RCC 7860 (cell line): Measurements from ENCODE around the gene CMSS1.
"Not testable (repeated sequence)": the region's sequence is repeated elsewhere in the genome, so short reads cannot be mapped to it uniquely, and the experiment has no call there.

ENCODE experiments used
- DNase-seq: peaks from one replicate; pipeline ENCODE4 v3.0.0-alpha.2; 2015; ENCODE audit warnings: low spot score
- FAIRE-seq: peaks from 2 replicates; lab custom pipeline; 2012; peaks lifted over from hg19 to GRCh38; lab: Jason Lieb, UNC

The CMSS1 gene

DNA sequence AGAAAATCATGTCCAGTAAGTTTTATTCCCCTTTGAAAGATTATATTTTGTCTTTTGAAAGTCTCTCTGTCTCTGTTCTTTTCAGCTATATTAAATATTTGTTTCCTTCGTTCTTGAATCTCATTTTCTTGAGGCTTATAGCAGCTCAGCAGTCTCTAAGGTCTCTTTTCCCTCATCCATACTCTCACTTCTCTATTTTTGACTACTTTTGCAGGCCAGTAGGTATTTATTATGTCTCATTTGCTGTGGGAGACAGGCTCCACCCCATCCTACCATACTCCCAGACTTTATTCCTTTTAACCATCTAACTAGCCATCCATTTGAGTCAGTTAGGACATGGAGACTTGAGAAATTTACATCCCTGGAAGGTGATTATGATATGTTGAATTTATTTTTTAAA lies 225.6 kb downstream of the CMSS1 start:
- DNase-seq (no peak), FAIRE-seq (no peak)

DNA sequence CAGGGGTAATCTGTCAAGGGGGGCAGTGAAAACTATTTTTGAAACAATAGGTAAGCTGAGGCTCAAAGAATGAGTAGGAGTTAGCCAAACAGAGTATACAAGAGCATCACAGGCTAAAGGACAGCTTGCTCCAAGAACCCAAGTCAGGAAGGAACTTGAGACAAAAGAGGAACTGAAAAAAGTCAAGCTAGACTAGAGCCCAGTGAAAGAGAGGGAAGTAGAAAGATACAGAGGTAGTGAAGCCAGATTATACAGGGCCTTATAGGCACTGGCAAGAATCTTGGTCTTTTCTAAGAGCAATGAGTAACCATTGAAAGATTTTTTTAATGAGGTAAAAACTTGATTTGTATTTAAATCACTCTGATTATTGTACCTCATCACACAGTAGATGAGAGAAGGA lies 226.7 kb downstream of the CMSS1 start:
- DNase-seq (no peak), FAIRE-seq (no peak)

DNA sequence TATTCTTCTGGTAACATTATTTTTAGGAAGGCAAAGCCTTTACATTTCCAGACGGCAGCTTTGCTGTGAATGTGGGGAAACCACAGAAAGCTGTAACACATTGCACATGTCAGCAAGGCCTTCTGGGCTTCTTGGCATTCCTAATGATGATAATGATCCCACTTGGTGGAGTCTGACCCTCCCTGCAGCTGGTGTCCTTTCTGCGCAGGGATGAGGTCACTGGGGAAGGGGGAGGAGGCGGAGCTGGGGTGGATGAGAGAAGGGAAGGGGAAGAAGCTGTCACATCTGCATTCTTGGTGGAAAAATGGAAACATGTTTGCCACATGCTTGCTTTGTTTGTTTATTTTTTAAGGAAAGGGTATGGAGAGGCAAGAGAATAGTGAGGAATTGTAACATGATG lies 228.0 kb downstream of the CMSS1 start:
- FAIRE-seq, result no peak
- no peak for DNase-seq

DNA sequence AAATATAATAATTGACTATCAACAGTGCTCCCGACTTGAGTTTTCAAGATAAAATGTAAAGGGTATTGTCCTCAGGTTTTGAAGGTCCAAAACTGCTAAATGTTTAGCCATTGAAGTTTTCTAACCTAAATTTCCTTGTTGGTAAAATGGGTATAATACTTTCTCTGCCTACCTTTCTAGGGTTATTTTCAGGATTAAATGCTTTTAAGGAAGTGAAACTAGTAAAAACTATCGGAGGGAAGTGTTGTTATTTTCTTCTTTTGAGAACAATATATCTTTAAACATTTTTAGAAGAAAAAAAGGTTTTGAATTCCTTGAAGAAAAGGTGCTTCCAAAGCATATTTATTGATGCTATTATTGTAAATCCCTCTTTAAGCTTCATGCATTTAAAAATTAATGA lies 229.3 kb downstream of the CMSS1 start:
- DNase-seq (no peak), FAIRE-seq (no peak)

- FAIRE-seq, result peak; percentile 98
- peak; percentile 87 for DNase-seq
Measured at GRCh38 chr3:100047455-100048141, 229.9 kb downstream of the CMSS1 start.

DNA sequence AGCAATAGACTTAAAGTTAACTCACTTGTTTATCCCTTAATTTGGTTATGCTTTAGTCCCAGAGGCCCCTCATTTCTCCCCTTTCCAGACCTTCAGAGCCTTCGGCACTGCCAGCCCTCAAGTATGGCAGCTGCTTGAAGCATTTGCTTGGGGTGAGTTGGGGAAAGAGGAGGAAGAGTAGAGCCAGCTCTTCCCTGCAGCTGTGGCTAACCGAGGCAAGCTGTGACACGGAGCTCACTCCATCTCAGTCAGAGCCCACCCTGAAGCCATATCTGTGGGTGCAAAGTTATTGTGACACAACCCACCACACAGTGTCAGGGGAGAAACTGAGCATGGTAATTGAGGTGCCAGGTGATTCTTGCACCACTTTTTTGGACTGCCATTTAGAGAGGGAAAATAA lies 230.6 kb downstream of the CMSS1 start:
- no peak for DNase-seq
- FAIRE-seq, result no peak

- DNase-seq, FAIRE-seq: not testable (repeated sequence)
Measured at GRCh38 chr3:100051513-100051912, 233.9 kb downstream of the CMSS1 start.

DNA sequence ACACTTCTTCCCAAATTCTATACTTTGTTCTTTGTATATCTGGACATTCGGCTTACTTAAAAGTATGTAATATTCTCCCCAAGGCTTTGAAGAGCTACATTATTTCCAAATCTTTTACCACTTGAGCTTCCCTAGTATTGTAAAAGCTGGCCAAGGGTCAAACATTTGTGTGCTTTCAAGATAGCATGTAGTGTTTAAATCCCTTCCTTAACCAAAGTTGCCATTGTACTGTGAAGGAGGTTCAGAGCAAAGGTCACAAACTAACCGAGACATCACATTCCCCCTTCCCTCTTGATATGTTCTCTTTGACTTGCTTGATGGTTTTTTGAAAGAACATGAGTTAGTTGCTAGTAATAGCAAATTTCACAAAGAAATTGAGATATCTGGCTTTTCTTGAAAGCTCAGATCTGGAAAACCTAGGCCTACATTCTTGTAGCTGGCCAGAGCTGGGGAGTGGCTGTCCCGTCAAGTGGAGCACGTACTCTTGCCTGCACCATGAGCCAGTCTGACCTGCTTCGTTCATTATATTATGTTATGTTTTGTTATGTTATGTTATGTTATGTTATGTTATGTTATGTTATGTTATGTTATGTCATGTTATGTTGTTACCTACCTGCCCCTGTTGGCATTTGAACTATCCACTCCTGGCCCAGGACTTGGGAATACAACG lies 236.4 kb downstream of the CMSS1 start:
- DNase-seq (no peak), FAIRE-seq (no peak)

- DNase-seq (no peak), FAIRE-seq (no peak)
Measured at GRCh38 chr3:100057716-100058575, 240.3 kb downstream of the CMSS1 start.

DNA sequence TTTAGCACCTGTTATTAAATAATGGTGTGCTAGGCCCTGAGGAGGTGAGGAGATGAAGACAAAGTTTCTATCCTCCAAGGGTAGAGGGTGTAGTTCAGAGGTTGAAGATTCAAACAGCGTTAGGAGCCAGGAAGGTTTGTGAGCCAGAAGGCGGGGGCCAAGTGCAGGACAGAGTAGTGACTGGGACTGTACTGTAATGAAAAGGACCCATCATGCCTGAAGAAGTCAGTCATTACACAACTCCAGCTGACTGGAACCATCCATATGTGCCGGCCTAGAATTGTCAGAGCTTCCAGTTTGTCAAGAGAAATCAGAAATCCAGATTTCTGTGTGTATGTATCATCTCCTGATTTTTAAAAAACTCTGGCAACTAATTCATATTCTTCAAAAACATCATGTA lies 241.8 kb downstream of the CMSS1 start:
- no peak for FAIRE-seq
- no peak for DNase-seq

GRCh38 chr3:100060685-100061484 lies 243.2 kb downstream of the CMSS1 start:
- FAIRE-seq (no peak), DNase-seq (no peak)

GRCh38 chr3:100062665-100063064 lies 245.0 kb downstream of the CMSS1 start:
- no peak for DNase-seq
- FAIRE-seq, result no peak

DNA sequence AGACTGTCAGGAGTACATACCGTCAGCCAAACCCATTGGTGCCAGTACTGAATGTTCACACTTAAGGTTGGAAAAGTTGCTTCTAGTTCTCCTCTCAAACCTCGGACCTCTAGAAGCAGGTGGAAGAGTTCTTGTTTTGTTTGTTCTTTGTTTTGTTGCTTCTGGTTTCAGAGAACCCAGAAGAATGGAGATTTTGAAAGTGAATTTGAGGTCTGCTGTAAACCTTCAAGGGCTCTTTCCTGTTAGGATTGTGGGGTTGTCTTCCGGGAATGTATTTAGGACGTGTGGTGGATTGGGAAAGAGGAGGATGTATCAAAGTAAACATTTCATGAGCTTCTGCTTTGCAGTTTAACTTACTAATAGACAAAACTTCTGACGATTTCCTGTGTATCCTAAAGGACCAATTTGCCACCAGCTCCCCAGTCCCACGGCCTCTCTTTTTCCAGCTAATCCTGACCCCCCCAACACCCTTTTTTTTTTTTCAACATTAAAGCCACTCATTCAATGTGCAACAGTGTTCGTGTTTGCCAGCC lies 246.3 kb downstream of the CMSS1 start:
- no peak for DNase-seq
- FAIRE-seq, result no peak

DNA sequence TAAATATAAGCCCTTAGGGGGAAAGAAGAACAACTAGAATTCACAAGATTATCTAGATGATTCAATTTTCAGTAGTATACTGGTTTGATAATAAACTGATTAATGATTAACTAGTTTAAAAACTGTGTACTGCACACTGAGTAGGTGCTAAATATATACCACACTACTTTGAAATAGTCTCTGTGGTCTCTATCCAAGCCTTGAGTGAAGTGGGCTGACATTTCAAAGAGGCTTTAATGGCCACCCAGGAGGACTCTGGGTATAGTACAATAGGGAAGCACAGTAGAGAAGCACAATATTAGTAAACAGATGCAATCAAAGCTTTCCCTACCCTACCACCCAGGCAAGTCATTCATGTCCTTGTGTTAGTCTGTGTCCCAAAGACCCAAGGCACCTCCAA lies 249.9 kb downstream of the CMSS1 start:
- DNase-seq (no peak), FAIRE-seq (no peak)

- no peak for FAIRE-seq
- peak; percentile 25 for DNase-seq
Measured at GRCh38 chr3:100068826-100069225, 251.2 kb downstream of the CMSS1 start.

DNA sequence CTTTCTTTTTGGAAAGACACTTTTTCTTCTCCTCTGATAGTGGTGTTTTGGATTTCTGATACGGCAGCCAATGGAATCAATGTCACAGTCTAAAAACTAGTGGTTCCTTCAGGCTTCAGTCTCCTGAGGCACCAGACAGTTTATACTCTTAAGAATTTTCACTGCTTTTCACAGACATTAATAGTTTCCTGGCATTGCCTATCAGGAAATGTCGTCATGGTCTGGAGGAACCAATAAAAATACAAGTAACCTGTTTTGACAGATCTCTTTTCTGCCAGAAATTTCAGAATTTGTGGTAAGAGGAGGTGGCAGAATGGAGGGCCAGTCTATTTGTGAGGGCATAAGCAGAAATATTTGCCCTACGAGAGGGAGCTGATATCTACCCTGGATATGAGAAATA lies 251.8 kb downstream of the CMSS1 start:
- FAIRE-seq, result no peak
- DNase-seq, result no peak

DNA sequence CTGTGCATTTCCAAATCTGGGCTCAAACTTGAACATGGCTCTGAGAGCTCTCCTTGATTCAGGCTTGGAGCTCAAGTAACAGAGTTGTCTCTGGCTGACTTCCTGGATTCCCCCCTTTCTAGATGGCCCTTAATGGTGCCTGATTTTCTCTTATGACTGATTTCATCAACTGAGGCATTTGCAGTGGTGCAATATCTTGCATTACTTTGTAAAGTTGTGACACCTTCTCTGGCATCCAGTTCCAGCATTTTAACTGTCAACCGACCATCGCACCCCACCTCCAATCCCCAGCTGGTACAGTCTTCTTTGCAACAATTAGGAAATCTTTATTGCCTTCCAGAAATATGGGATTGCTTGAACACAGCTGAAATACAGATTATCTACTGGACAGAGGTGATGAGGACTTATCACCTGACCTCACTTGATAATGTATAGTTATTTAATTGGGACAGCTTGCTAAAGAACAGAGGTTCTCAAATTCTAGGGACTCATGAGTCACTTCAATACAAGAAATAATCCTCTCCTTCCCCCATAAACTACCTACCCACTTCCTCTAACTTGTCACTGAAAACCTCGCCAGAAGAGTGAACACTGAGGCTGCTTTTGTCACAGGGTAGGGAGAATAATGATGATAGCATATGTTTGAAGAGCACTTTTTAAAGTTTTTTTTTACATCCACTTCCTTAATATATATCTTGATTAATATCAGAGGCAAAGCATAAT lies 254.8 kb downstream of the CMSS1 start:
- no peak for DNase-seq
- FAIRE-seq, result no peak

DNA sequence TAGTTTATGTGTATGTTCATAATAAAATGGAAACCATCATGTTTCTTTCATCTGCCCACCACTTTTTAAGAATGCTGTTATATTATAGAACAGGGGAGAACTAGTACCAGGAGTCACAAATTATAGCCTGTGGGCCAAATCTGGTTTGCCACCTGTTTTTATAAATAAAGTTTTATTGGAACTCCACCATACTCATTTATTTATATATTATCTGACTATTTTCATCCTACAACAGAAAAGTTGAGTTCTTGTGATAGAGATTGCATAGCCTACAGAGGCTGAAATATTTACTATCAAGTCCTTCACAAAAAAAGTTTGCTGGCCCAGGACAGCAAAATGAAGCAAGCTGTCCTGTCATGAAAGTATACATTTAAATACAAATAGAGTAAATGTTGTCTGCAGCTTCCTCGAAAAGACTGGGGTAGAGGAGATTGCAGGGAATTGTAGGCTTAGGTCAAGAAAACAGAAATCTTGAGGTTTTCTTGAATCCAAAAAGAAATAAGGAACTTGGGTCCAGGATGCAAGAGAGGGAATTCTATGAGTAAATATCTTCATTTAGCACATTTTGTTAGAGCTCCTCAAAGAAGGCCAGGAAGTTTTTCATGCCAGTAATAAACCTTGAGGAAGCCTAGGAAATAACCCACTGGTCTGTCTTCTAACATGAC lies 255.5 kb downstream of the CMSS1 start:
- FAIRE-seq, result no peak

GRCh38 chr3:100073714-100074307 lies 256.1 kb downstream of the CMSS1 start:
- no peak for FAIRE-seq
- DNase-seq, result no peak

More for the DNA sequence above, 255.5 kb downstream of the CMSS1 start:
- DNase-seq, result no peak
